NT2/D1 (cell line): ENCODE measurements around the gene C5orf52.

ENCODE experiments used
- YY1 ChIP-seq: IDR thresholded peaks from 2 replicates; pipeline ENCODE4 v1.6.1; 2011; ENCODE audit not compliant: insufficient read length, insufficient read depth
- ZNF274 ChIP-seq: IDR thresholded peaks from 2 replicates; pipeline ENCODE4 v1.6.1; 2011; ENCODE audit warnings: mild to moderate bottlenecking, low read depth, low read length

GRCh38 chr5:157679801-157680200, 8.5 kb downstream of the C5orf52 start:
- no peak for TF ChIP-seq ZNF274
- TF ChIP-seq YY1 = no peak
